Middle frontal gyrus (tissue), 1 donor: ENCODE data around the gene ERBB4.

Experiments
- DNase-seq: peaks from one replicate; pipeline ENCODE4 v3.0.0-alpha.2; 2015; ENCODE audit warnings: low spot score; ENCODE audit errors: extremely low spot score

ERBB4 gene

DNA sequence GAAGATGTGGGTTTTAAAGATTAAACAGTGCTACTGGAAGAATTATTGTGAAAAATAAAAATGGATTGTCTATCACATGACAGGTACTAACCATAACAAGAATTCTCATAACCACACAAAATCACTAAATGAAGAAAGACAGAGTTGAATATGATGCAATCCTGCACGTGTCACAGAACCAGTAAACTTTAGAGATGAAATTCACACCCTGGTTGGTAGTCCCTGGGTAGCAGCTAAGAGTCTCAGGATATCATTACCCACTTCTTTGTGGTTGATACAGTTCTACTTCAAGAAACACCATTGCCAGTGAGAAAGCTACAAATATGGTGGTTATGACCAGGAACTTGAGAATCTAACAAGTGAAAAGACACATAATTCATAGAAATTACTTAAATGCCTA, 450.2 kb downstream of the ERBB4 start:
- no peak for DNase-seq

DNA sequence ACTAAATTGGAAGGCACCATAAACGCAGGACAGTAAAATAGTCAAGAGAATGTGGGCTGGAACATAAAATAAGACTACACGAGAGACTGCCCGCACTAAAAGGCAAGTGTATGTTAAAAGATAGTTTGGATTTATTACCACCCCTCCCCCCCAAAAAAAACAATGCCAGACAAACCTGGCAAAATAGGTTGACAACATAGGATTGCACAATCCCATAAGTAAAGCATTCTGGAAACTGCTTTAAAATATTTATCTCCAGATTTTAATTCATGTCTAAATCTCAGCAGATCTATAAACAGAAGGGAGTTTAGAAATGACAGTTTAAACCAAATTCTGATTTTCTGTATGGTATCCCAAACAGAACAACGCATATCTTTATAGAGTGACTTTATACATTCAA, 455.1 kb downstream of the ERBB4 start:
- no peak for DNase-seq

DNA sequence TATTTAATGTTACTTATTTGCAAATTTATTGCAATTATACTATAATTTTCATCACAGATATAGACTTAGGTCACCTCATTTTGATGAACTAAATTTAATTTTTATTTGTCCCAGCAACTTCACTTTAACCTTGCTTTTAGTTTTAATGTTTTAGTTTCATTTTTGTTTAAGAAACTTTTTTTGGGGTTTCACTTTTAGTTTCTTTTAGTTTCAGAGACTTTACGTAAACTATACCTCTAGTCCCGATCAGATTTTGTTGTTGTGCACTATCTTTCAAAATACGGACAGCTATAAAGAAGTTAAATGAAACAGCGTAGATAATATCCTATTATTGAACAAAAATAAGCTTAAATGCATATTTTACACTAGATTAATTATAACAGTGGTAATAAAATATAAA, 460.5 kb downstream of the ERBB4 start:
- DNase-seq: no peak

DNA sequence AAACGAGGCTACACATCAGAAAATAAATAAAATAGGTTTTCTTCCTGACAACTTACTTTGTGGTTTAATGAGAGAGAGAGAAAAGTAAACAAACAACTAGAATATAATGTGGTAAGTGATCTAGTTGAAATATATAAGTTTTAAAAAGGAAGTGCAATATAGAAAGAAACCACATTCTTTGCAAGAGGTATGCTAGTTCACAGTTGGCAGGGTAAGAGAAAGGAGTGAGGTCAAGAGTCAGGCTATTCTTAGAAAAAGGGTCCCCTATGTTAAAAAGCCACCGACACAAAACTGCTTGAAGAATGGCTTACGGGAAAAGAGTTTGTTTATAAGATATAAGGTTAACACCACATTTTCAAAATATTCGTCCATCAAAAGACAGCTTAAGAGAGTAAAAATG, 462.1 kb downstream of the ERBB4 start:
- DNase-seq: no peak

DNA sequence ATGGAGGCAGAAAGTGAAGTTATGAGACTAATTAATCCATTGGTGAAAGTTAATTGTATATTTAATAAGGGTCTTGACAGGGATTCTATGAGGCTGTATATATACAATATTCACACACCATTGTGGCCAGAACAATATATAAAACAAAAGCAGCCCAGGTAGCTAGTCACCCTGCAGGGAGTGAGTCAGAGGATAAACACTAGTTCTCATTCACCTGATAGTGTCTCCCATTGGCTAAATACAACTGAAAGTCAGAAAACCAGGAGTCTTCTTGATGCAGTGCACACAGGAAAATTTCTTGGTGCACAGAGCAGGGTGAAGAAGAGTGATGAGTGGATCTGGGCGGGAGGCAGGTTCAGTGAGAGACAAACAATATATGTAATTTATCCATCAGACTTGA, 465.2 kb downstream of the ERBB4 start:
- DNase-seq: no peak

DNA sequence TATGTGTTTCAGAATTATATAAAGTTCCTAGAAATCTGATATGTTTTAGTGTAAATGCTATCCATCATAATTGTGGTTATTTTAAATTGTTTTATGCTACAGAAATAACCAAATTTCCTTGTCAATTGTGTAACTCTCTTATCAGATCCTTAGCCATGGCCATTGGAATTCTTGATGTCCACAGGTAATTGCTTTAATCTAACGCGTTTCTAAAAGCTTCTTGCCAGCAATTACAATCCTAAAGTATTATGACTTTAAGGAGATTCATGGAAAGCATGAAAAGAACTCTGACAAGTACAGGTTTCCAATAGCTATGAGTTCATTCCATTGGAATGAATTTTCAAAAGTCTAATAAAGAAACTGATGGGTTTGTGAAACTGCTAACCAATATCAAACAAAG, 472.1 kb downstream of the ERBB4 start:
- no peak for DNase-seq

DNA sequence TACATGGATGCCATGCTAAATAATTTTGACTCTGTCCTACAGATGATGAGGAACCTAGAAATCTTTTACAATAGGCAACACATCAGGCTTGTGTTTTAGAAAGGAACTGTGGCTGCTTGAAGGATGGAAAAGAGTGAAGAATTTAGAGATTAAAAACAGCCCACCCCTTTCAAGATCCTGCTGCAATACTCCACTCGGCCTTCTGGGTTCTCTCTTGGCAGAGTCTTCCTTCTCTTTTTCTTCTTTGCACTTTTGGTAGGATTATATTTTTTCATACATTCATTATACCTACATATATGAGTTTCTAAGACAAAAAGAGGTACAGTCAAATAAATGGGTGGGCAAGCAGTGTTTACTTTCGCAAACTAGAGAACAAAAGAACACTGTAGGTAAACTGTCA, 474.3 kb downstream of the ERBB4 start:
- DNase-seq: no peak

DNA sequence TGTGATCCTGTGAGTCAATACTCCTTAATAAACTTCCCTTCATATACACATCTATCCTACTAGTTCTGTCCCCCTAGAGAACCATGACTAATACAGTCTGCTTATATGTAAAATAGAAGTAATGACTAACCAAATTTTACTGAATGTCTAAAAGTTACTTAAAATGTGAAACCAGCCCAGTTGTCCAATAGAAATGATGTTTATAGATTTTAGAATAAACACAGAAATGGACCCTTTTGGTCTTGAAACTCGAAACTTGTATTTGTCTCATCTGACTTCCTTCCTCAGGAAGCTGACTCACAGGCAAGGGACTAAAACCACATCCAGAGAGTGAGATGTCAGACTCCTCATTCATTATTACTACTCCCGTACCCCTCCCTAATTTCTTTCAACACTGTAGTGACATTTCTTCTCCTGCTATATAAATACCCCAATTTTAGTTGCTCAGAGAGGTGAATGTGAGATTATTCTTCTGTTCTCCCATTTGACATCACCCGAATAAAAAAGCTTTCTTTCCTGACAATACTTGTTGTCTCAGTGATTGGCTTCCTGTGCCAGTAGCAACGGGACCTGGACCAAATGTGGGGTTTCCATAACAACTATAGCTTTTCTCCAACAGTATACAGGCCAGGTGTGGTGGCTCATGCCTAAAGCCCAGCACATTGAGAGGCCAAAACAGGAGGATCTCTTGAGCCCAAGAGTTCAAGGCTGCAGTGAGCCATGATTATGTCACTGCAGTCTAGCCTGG, 486.0 kb downstream of the ERBB4 start:
- DNase-seq: no peak

DNA sequence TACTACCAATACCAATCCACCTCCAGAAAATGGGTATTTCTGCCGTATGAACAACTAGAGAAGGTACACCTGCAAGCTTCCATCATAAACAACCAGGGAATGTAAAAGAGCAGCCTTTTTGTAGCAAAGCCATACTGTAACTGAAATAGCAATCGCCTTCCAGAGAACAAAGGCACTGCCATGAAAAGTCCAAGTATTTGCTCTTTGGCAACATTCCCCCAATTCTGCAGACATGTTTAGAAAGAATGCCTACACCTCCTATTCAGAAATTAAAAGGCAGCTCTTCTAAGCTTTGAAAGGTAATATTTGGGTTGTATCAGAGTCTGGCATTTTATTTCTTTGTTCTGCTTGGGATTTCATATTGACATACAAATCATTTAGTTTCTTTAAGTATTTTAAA, 487.7 kb downstream of the ERBB4 start:
- DNase-seq: no peak

DNA sequence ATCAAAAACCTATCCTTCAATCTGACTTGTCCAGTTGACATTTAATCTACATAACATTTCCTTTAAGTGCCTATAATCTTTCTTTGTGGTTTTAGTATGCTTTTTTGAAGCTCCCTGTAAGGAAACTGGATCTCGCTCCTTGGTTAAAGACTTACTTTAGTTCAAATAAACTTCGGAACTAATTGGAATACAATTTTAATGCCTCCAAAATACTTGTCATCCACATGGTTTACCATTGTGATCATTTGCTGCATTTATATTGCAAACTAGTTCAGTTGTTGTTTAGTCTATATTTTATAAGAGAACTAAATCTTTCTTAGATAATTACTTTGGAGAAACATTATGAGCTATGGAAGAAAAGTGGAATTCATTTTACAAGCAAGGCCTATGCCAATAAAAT, 496.0 kb downstream of the ERBB4 start:
- DNase-seq: no peak

DNA sequence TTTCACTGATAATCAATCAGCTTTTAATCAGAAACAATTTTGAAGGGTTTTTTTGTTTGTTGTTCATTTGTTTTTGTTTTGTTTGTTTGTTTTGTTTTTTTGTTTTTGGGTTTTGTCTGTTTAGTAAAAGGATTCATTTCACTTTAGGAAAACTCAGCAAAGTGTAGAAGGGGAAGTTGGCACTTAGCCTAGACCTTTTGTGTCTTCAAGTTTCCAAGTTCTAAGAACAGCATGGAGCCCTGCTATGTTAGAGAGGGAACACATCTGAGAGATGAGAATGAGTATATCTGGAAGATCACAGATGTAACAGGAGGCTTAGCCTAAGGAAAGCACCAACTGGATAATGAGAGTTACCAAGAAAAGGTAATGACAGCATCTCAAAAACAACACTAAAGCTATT, 501.5 kb downstream of the ERBB4 start:
- DNase-seq: no peak

DNA sequence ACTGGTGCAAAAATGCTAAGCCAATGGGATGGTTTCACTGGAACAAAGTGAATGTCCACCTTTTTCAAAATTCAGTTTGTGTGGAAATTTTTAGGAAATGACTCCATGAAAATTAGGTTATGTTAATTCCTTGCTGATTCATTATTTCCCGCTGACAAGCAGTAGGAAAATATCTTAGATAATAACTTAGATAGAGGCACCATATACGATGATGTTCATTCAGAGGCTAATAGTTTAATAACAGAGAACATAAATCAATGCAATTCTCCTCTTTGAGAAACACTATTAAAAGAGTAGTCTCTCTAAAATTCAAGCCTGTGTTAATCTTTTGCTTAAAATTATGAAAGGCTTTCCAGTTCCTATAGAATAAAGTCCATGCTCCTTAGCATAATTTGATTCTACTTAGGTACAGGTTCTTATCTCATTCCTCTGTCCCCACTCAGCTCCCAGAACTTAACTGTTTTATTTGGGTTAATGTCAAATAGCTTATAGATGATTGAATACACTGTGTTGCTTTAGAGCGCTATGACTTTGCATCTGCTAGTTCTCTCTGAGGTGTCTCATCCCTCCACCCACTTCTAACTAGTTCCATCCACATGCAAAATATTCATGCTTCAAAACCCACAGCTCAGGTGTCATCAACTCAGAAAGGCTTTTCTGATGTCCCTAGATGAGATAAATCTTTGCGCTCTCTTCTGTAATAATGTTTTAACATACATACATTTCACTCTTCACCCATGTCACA, 503.6 kb downstream of the ERBB4 start:
- no peak for DNase-seq

DNA sequence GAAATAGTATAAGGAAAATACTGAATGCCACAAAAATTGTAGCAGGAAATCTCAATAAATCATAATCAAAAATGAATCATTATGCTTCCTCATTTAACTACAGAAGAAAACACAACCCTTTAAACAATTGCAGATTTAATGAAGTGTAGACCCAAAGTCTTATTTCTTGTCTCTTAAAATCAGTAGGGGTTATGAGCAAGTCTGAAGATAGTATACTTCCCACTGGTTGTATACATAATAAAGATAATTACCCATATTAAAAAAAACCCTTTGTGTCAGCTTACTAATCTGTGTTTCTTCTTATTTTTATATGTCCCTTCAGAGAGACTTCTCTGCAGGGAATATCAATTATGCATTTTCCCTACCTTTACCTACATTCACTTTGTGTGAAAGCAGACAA, 504.7 kb downstream of the ERBB4 start:
- DNase-seq: no peak

DNA sequence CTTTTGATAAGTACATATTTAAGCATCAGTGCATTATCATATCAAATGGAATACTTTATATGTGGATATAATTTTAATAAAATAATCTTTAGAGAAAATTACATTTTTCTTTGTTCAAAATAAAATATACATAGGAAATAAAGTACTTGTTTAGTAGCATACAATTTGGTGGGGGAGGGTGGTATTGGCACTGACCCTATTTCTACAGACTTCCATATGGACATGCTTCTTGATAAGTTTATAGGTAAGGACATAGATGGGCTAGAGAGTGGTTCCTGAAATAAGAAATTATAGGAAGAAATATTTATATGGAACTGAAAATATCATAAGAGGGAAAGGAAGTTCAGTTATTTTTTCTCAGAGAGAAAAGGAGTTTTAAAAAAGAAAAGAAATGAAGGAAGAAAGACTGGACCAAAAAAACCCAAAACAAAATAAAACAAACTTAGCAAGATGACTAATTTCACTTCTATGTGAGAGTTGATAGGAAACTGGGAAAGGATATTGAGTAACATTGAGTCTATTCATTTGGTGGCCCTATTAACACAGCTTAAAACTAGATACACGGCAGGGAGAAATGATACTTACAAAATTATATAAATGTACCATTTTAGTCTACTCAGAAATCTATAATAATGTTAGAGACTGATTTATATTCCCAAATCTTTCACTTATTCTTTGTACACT, 505.9 kb downstream of the ERBB4 start:
- no peak for DNase-seq

DNA sequence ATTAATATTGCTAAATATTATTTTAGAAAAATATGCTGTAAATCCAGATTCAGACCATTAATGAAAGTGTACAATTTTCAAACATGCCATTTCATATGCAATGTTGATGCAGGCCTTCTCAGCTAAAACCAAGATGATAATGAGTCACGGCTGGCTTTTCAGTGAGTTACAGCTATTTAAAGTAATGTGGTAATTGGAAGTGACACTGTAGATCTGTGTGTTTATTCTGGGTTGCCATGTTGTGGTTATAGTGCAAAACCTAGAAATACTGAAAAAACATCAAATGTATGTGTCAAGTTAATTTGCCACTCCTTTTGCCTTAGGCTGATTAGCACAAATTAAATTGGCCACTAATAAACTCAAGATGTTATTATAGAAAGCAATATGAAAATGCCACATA, 506.6 kb downstream of the ERBB4 start:
- DNase-seq: no peak

DNA sequence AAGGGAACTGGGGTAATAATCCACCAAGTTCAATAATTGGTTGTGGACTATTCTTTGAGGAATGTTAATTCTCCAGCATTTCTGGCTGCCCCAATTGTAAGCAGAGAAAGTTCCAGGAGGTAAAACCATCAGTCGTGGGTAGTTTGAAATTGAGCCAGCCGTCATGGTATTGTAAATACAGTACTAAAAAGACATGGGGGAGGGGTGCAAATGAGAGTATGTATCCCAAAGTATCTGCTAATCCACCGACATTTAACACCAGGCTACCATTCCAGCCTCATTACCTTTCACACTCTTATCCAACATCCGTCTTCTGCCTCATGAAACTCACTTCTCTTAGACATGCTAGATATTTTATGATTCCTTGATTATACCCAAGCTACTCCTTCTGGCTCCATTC, 507.9 kb downstream of the ERBB4 start:
- no peak for DNase-seq

DNA sequence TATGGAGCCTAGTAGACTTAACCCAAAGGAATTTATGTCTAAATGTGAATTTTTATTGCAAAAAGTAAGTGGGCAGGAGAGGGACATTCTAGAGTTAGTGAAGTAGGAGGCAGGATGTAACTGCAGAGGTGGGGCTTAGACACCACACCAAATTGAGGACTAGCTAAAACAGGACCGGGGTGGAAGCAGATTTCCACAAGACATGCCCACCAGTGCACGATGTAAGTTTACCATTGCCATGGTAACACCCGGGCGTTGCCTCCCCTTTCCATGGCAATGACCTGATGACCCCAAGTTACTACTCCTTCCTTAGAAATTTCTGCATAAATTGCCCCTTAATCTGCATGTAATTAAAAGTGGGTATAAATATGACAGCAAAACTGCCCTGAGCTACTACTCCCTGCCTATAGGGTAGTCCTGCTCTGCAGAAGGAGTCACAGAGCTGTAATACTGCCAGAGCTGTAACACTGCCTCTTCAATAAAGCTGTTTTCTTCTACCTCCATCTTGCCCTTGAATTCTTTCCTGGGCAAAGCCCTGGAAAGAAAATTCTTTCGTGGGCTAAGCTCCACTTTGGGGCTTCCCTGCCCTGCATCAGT, 509.7 kb downstream of the ERBB4 start:
- DNase-seq: no peak

DNA sequence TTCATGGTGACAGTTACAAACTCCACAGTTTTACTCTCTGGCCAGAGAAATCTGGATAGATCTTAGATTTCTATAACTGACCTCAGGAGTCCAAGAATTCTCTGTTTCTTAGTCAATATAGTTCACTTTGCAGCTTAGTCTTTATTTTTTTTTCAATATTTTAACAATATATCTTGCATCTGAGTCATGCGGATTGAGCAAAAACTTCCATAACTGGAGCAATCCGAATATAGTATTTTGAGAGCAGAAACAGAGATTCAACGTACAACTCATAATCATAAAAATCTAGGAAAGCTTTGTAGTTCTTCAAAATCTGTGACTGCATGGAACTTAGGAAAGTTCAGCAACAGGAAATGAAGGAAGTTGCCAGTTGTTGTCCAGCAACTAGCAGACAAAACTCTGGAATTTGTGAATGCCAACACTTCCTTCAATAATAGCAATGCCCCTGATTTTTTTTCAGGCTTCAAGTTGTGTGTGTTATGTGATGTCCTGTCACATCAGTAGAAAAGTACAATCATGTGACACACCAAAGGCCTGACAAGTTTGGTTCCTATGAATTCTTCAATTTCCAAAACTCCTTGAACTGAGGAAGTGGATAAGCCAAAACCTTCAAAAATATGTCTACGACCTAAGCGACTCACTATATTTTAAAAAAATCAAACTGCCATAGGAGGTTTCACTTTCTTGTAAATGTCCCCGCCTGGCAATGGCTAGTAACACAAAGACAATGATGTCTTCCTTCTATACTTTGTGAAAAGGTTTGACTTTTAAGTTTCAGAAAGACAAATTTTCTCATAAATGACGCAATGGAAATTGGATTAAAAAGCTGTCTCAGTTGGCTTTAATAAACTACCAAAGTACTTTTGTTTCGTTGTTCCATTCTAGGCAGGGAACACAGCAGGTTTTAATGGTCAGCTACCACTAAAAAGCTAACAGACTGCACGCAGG, 510.6 kb downstream of the ERBB4 start:
- no peak for DNase-seq

DNA sequence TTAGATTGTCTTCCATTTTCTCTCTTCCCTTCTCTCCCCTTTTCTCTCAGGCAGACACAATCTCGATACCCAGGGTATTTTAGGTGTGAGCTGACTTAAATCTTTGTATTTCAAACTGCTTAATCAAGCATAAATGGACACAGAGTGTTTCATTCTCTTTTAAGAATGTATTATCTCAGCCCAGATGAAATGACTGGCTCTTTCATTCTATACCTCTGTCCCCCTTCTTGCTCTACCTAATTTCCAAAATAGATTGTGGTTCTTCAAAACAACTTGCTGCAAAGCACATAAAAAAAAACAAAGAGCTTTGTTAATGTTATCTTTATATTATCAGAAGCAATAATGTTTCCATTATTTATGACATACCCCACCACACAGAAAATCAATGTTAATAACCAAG, 514.6 kb downstream of the ERBB4 start:
- DNase-seq: no peak

DNA sequence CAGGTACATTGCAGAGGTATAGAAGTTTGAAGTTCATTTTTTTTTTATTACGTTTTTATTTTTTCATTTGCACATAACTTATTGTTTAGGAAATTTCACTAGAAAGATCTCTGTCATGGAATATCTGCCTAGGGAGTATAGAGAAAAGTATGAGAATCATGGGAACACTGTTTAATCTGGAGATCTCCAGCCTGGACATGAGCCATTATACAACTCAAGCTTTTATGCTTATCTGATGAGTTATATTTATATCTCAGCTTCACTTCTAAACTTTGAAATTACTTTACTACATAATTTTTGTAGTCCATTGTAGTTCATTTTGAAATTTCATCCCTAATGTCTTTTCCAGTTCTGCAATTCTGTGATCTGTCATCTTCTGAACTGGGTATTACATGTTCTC, 515.6 kb downstream of the ERBB4 start:
- no peak for DNase-seq

DNA sequence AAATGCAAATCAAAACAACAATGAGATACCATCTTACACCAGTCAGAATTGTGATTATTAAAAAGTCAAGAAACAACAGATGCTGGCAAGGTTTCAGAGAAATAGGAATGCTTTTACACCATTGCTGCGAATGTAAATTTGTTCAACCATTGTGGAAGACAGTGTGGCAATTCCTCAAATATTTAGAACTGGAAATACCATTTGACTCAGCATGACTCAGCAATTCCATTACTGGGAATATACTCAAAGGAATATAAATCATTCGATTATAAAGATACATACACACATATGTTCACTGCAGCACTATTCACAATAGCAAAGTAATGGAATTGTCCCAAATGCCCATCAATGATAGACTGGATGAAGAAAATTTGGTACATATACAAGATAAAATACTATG, 516.7 kb downstream of the ERBB4 start:
- no peak for DNase-seq
